AG04449 (cell line): ENCODE results near the gene C14orf119.

ENCODE experiments used
- CTCF ChIA-PET: fragments of 350-600 bp; formaldehyde crosslinking; extraction: SDS; loops from one replicate; lab custom pipeline; 2021; ENCODE audit warnings: antibody characterized with exemption; lab: Yijun Ruan, JAX
- POLR2A ChIA-PET: fragments of 400-600, 350-600 bp; formaldehyde crosslinking; extraction: SDS; loops from one replicate; lab custom pipeline; 2020; ENCODE audit warnings: antibody characterized with exemption, inconsistent platforms; lab: Yijun Ruan, JAX
- DNase-seq: peaks from one replicate; pipeline ENCODE4 v3.0.0-alpha.2; 2010; ENCODE audit warnings: low read depth, low spot score
- H3K4me3 ChIP-seq: 2 replicates; pipeline ENCODE4 v1.5.1; 2011; ENCODE audit warnings: low read depth, mild to moderate bottlenecking, control low read depth, low read length
- TF ChIP-seq, protein P1 (sequence below): IDR thresholded peaks from one replicate; pipeline ENCODE4 v1.5.1; 2011; ENCODE audit warnings: mild to moderate bottlenecking, moderate library complexity, low read length, control low read depth, inconsistent platforms; ENCODE audit not compliant: insufficient read depth; ENCODE audit errors: missing control alignments

Gene C14orf119

DNA sequence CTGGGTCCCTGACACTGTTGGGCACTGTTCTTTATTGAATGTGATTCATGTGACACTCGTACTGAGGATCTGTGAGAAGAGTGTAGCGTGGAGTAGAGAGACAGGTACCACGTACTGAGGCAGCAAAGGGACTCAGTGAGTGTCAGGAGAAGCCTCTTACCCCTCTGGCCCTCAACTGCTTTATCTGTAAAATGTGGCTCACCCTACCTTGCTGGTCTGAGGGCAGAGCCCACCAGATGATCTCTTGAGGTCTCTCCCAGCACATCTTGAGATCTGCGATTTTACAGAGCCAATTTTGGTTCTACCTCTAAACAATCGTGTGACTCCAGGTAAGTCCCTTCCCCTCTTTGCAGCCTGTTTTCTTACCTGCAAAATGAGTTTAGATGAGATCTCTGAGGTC, 20.6 kb downstream of the C14orf119 start:
- ChIA-PET POLR2A (interaction anchor here (1.4 kb wide), 1 partner anchor 20 kb away, joined by 6 read pairs; the partner anchor contains the start of gene C14orf119), CTCF (interaction anchor here (0.6 to 20.1 kb wide), 8 partner anchors 18 to 130 kb away, joined by 4 to 1439 read pairs (median 70); partner anchors contain the start of genes ACIN1, C14orf119, CDH24 and SLC7A8)
- DNase-seq = no peak
- H3K4me3 ChIP-seq = no peak overlapping the region
- TF ChIP-seq, protein P1, sequence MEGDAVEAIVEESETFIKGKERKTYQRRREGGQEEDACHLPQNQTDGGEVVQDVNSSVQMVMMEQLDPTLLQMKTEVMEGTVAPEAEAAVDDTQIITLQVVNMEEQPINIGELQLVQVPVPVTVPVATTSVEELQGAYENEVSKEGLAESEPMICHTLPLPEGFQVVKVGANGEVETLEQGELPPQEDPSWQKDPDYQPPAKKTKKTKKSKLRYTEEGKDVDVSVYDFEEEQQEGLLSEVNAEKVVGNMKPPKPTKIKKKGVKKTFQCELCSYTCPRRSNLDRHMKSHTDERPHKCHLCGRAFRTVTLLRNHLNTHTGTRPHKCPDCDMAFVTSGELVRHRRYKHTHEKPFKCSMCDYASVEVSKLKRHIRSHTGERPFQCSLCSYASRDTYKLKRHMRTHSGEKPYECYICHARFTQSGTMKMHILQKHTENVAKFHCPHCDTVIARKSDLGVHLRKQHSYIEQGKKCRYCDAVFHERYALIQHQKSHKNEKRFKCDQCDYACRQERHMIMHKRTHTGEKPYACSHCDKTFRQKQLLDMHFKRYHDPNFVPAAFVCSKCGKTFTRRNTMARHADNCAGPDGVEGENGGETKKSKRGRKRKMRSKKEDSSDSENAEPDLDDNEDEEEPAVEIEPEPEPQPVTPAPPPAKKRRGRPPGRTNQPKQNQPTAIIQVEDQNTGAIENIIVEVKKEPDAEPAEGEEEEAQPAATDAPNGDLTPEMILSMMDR = no peak

GRCh38 chr14:23117371-23118020, 22.2 kb downstream of the C14orf119 start:
- no peak overlapping the region for H3K4me3 ChIP-seq
- DNase-seq = no peak
- CTCF ChIA-PET = interaction anchor here (0.7 to 20.1 kb wide), 6 partner anchors 12 to 183 kb away, joined by 3 to 1439 read pairs (median 5); partner anchors contain the start of gene SLC7A8
- POLR2A ChIA-PET = no interaction called here
- TF ChIP-seq, protein P1 = no peak

- no peak within 1 kb of the TSS for H3K4me3 ChIP-seq
- no peak for DNase-seq
- POLR2A ChIA-PET = no interaction called here
- TF ChIP-seq, protein P1 = no peak
- CTCF ChIA-PET = interaction anchor here (0.7 to 20.1 kb wide), 10 partner anchors 24 to 177 kb away, joined by 3 to 1439 read pairs (median 8); partner anchors contain the start of gene SLC7A8
Measured at GRCh38 chr14:23118506-23119362, 23.4 kb downstream of the C14orf119 start, which contains the start of gene CEBPE. CEBPE (minus strand) TSS chr14:23119255; CDS start chr14:23119091, 164 bp downstream.

GRCh38 chr14:23119363-23120327, 24.3 kb downstream of the C14orf119 start:
- H3K4me3 ChIP-seq = no peak overlapping the region
- ChIA-PET CTCF (interaction anchor here (0.7 to 20.1 kb wide), 20 partner anchors 10 to 181 kb away, joined by 3 to 1439 read pairs (median 7); partner anchors contain the start of gene SLC7A8), POLR2A (no interaction called here)
- TF ChIP-seq, protein P1 = no peak
- DNase-seq = no peak

GRCh38 chr14:23120541-23121251, 25.4 kb downstream of the C14orf119 start:
- TF ChIP-seq, protein P1 = peak; percentile 99
- ChIA-PET CTCF (interaction anchor here (0.6 to 20.1 kb wide), 55 partner anchors 8 to 565 kb away, joined by 3 to 1439 read pairs (median 5); partner anchors contain the start of genes PABPN1 and SLC7A8), POLR2A (interaction anchor here (0.6 to 1.3 kb wide), 2 partner anchors 51 to 64 kb away, joined by 4 read pairs; no protein-coding TSS in a partner anchor)
- DNase-seq = no peak
- H3K4me3 ChIP-seq = no peak overlapping the region
